Activated naive CD4-positive, alpha-beta T cell treated with anti-CD3 and anti-CD28 coated beads for 36 hours (primary cell): ENCODE data around the gene GBP1. TPM values are rescaled to one million over a fixed set of nuclear protein-coding genes. Genes with fewer than 3 reads are reported as not detected.
"Not testable (repeated sequence)": the region's sequence is repeated elsewhere in the genome, so short reads cannot be mapped to it uniquely, and the experiment has no call there.

ENCODE experiments used
- CTCF ChIA-PET: fragments of 350-600 bp; sonication (Branson Sonifier 250); formaldehyde crosslinking; loops from one replicate; lab custom pipeline; 2021; ENCODE audit warnings: antibody characterized with exemption; lab: Charles Lee
- DNase-seq: peaks from one replicate; pipeline ENCODE4 v3.0.0-alpha.2; 2020
- H3K27ac Mint-ChIP-seq: one replicate; pipeline ENCODE4 v1.8.0; 2021; ENCODE audit warnings: mild to moderate bottlenecking, mixed read lengths
- H3K27me3 Mint-ChIP-seq: one replicate; pipeline ENCODE4 v1.8.0; 2021; ENCODE audit warnings: low read depth, mixed read lengths
- H3K36me3 Mint-ChIP-seq: one replicate; pipeline ENCODE4 v1.8.0; 2021; ENCODE audit warnings: low read depth, mixed read lengths
- H3K4me1 Mint-ChIP-seq: one replicate; pipeline ENCODE4 v1.8.0; 2021; ENCODE audit warnings: low read depth, mixed read lengths
- H3K4me3 Mint-ChIP-seq: one replicate; pipeline ENCODE4 v1.8.0; 2021; ENCODE audit warnings: mild to moderate bottlenecking, moderate library complexity, mixed read lengths
- H3K9me3 Mint-ChIP-seq: one replicate; pipeline ENCODE4 v1.8.0; 2021; ENCODE audit warnings: mixed read lengths
- intact Hi-C: fragments of 100-400 bp; cut with micrococcal nuclease; formaldehyde crosslinking; loops from one replicate; pipeline ENCODE4 v1.15.1; 2023
- total RNA-seq, 2 experiments: library from RNA; stranded (reverse); gene quantifications; one replicate each; pipeline ENCODE4 v1.2.3, GENCODE V29; 2021

The GBP1 gene
- total RNA-seq, 2 experiments from 2014 or later = 48.2 to 52.8 TPM

DNA sequence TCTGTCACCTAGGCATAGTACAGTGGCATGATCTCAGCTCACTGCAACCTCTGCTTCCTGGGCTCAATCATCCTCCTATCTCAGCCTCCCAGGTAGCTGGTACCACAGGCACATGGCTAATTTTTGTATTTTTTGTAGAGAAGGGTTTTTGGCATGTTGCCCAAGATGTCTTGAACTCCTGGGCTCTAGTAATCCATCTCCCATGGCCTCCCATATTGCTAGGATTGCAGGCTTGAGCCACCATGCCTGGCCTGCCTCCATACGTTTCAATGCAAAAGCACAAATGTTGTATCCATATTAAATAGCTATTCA lies 24.7 kb downstream of the GBP1 start:
- Mint-ChIP-seq H3K9me3 (peaks cover 12% of the 10 kb centered on the region), H3K4me1 (peaks cover 33% of the 10 kb centered on the region), H3K36me3 (peaks cover 17% of the 10 kb centered on the region), H3K27me3 (peaks cover 11% of the 10 kb centered on the region), H3K27ac (no peak overlapping the region), H3K4me3 (no peak overlapping the region)
- DNase-seq = no peak
- CTCF ChIA-PET = interaction anchor here (1.4 to 2.1 kb wide), 2 partner anchors 18 to 41 kb away, joined by 3 to 7 read pairs; partner anchors contain the start of gene GBP3
- intact Hi-C loops = loop anchor here (2.0 kb wide), 4 partner anchors 37 to 563 kb away; no protein-coding TSS in a partner anchor

GRCh38 chr1:89037186-89037585 lies 27.8 kb downstream of the GBP1 start:
- H3K9me3 Mint-ChIP-seq = peaks cover 7% of the 10 kb centered on the region
- no peak overlapping the region for H3K4me3 Mint-ChIP-seq
- H3K27me3 Mint-ChIP-seq = peaks cover 17% of the 10 kb centered on the region
- intact Hi-C loops = no loop called here
- H3K4me1 Mint-ChIP-seq = peaks cover 48% of the 10 kb centered on the region
- no peak overlapping the region for H3K27ac Mint-ChIP-seq
- peaks cover 15% of the 10 kb centered on the region for H3K36me3 Mint-ChIP-seq
- CTCF ChIA-PET = no interaction called here
- no peak for DNase-seq

GRCh38 chr1:89035080-89035479 lies 29.9 kb downstream of the GBP1 start:
- Mint-ChIP-seq H3K9me3 (peaks cover 20% of the 10 kb centered on the region), H3K27ac (no peak overlapping the region), H3K27me3 (peaks cover 21% of the 10 kb centered on the region), H3K4me3 (no peak overlapping the region), H3K4me1 (peaks cover 42% of the 10 kb centered on the region), H3K36me3 (peaks cover 24% of the 10 kb centered on the region)
- CTCF ChIA-PET = interaction anchor here (0.7 kb wide), 1 partner anchor 13 kb away, joined by 3 read pairs; the partner anchor contains the start of gene GBP3
- no peak for DNase-seq
- intact Hi-C loops = no loop called here

DNA sequence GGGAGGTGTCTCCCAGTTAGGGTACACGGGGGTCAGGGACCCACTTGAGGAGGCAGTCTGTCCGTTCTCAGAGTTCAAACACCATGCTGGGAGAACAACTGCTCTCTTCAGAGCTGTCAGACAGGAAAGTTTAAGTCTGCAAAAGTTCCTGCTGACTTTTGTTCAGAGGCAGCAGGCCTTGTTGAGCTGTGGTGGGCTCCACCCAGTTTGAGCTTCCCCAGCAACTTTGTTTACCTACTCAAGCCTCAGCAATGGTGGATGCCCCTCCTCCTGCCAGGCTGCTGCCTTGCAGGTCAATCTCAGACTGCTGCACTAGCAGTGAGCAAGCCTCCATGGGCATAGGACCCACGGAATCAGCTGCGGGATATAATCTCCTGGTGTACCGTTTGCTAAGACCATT lies 31.0 kb downstream of the GBP1 start:
- peaks cover 44% of the 10 kb centered on the region for H3K4me1 Mint-ChIP-seq
- H3K27me3 Mint-ChIP-seq = peaks cover 20% of the 10 kb centered on the region
- CTCF ChIA-PET, H3K4me3 Mint-ChIP-seq, H3K27ac Mint-ChIP-seq, DNase-seq, intact Hi-C loops: not testable (repeated sequence)
- H3K36me3 Mint-ChIP-seq = peaks cover 26% of the 10 kb centered on the region
- peaks cover 23% of the 10 kb centered on the region for H3K9me3 Mint-ChIP-seq

DNA sequence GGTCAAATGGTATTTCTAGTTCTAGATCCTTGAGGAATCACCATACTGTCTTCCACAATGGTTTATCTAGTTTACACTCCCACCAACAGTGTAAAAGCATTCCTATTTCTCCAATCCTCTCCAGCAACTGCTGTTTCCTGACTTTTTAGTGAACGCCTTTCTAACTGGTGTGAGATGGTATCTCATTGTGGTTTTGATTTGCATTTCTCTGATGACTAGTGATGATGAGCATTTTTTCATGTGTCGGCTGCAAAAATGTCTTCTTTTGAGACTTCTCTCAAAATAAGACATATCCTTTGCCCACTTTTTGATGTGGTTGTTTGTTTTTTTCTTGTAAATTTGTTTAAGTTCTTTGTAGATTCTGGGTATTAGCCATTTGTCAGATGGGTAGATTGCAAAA lies 36.0 kb downstream of the GBP1 start:
- intact Hi-C loops = loop anchor here (1.0 kb wide), 1 partner anchor 9 kb away; no protein-coding TSS in a partner anchor

GRCh38 chr1:89025928-89026327 lies 39.1 kb downstream of the GBP1 start:
- peaks cover 12% of the 10 kb centered on the region for H3K36me3 Mint-ChIP-seq
- no peak overlapping the region for H3K4me3 Mint-ChIP-seq
- CTCF ChIA-PET = no interaction called here
- peaks cover 48% of the 10 kb centered on the region for H3K4me1 Mint-ChIP-seq
- peaks cover 22% of the 10 kb centered on the region for H3K9me3 Mint-ChIP-seq
- peak; percentile 41 for DNase-seq
- H3K27me3 Mint-ChIP-seq = peaks cover 8% of the 10 kb centered on the region
- H3K27ac Mint-ChIP-seq = no peak overlapping the region
- intact Hi-C loops = no loop called here

More for the DNA sequence above, 36.0 kb downstream of the GBP1 start:
- H3K36me3 Mint-ChIP-seq = peaks cover 24% of the 10 kb centered on the region
- H3K9me3 Mint-ChIP-seq = peaks cover 30% of the 10 kb centered on the region
- H3K27ac Mint-ChIP-seq, H3K4me3 Mint-ChIP-seq, CTCF ChIA-PET, DNase-seq: not testable (repeated sequence)
- peaks cover 41% of the 10 kb centered on the region for H3K4me1 Mint-ChIP-seq
- peaks cover 17% of the 10 kb centered on the region for H3K27me3 Mint-ChIP-seq

DNA sequence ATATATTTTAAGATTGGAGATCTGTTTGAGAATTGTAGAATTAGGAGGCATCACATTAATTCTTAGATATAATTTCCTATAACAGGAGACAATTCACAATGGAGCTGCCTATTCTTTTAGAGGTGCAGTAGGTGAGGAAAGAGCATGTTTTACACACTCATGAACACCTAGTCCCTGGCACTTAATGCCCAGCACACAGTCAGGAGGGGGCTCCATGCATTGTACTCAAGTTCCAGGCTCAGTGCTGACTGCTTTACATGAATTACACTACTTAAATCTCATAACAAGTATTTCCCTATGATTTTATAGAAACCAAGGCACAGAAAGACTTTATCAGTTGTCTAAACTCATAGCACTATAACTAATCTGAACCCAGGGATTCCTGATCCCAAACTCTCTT lies 42.0 kb downstream of the GBP1 start:
- CTCF ChIA-PET = interaction anchor here (0.9 to 2.4 kb wide), 9 partner anchors 12 to 434 kb away, joined by 3 to 11 read pairs (median 7); partner anchors contain the start of gene GBP5
- peaks cover 11% of the 10 kb centered on the region for H3K9me3 Mint-ChIP-seq
- peak overlapping the region; percentile 73 for H3K4me3 Mint-ChIP-seq
- peak overlapping the region; percentile 72 for H3K27ac Mint-ChIP-seq
- H3K4me1 Mint-ChIP-seq = peaks cover 48% of the 10 kb centered on the region
- intact Hi-C loops = no loop called here
- H3K36me3 Mint-ChIP-seq = peaks cover 13% of the 10 kb centered on the region
- H3K27me3 Mint-ChIP-seq = peaks cover 3% of the 10 kb centered on the region
- no peak for DNase-seq

DNA sequence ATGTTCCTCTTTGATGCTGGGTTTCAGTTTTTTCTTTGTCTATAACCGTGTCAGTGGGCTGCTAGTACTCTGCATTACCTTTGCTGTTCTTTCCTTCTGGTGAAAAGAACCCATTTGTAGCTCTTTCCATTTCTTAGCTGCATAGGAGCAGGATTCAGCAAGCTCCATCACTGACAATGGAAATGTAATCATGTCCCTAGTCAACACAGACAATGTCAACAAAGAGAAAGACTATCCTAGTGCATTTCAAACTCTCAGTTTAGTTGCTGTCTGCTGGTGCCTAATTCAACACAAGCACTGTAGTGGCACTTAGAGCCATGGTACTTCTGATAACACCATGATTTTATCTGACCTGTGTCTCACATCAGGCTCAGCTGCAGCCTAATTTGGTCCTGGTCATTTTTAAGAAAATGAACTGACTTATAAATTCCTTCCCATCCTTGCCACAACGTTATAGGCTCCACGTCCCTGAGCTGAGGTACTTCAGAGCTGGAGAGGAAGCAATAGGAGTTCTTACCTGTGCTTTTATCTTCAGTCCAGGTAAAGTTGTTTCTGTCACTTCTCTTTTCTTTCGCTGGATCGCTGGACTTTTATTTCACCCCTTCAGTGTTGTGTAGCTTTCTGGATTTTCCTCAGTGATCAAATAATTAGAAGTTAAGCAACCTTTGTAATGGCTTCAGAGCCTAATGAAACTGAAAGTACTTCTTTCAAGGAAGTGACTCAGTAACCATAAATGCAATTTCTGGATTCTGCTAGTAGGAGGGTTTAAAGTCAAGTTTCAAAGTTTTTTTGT lies 42.6 kb downstream of the GBP1 start, which contains the start of gene GBP3:
Gene GBP3 (minus strand): TSS at position 700 of the 793 bp plus-strand sequence. CDS start 2,145 bp downstream, outside the sequence.
- no peak for DNase-seq
- intact Hi-C loops = loop anchor here (1.0 kb wide), 7 partner anchors 19 to 429 kb away; partner anchors contain the start of genes GBP1 and GBP2
- H3K27me3 Mint-ChIP-seq = no peaks in the 10 kb centered on the region
- H3K36me3 Mint-ChIP-seq = peaks cover 15% of the 10 kb centered on the region
- peaks cover 51% of the 10 kb centered on the region for H3K4me1 Mint-ChIP-seq
- H3K9me3 Mint-ChIP-seq = peaks cover 11% of the 10 kb centered on the region
- CTCF ChIA-PET = interaction anchor here (0.7 to 2.4 kb wide), 13 partner anchors 12 to 434 kb away, joined by 3 to 11 read pairs (median 5); partner anchors contain the start of gene GBP5
- peak within 1 kb of the TSS; percentile 72 for H3K27ac Mint-ChIP-seq
- peak within 1 kb of the TSS; percentile 73 for H3K4me3 Mint-ChIP-seq

DNA sequence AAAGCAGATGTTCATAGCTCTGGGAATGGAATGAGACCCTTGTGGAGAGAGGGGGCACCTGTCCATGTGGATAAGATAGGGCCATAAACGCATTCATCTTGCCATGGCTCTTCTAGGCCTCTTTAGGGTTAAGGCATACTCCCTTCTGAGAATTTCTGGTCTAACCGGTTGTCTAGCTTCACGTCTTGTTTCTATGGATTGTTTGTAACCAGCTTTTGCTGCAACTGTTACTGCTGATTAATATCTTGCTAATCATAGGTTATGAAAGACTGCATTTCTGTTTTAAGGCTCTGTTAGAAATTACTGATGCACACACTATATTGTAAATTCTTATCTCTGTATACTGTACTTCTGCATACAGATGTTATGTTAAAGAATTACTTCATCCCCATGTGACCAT lies 46.7 kb downstream of the GBP1 start:
- H3K27me3 Mint-ChIP-seq, intact Hi-C loops, H3K9me3 Mint-ChIP-seq, DNase-seq, H3K4me3 Mint-ChIP-seq, H3K27ac Mint-ChIP-seq: not testable (repeated sequence)
- Mint-ChIP-seq H3K4me1 (peaks cover 56% of the 10 kb centered on the region), H3K36me3 (peaks cover 35% of the 10 kb centered on the region)
- CTCF ChIA-PET = interaction anchor here (0.6 kb wide), 1 partner anchor 234 kb away, joined by 4 read pairs; no protein-coding TSS in a partner anchor

GRCh38 chr1:89008511-89008910 lies 56.5 kb downstream of the GBP1 start:
- no peaks in the 10 kb centered on the region for H3K27me3 Mint-ChIP-seq
- CTCF ChIA-PET = interaction anchor here (1.7 kb wide), 1 partner anchor 350 kb away, joined by 4 read pairs; no protein-coding TSS in a partner anchor
- H3K27ac Mint-ChIP-seq = no peak overlapping the region
- H3K9me3 Mint-ChIP-seq = peaks cover 5% of the 10 kb centered on the region
- H3K4me3 Mint-ChIP-seq = no peak overlapping the region
- peaks cover 6% of the 10 kb centered on the region for H3K4me1 Mint-ChIP-seq
- intact Hi-C loops = no loop called here
- DNase-seq = no peak
- peaks cover 45% of the 10 kb centered on the region for H3K36me3 Mint-ChIP-seq

DNA sequence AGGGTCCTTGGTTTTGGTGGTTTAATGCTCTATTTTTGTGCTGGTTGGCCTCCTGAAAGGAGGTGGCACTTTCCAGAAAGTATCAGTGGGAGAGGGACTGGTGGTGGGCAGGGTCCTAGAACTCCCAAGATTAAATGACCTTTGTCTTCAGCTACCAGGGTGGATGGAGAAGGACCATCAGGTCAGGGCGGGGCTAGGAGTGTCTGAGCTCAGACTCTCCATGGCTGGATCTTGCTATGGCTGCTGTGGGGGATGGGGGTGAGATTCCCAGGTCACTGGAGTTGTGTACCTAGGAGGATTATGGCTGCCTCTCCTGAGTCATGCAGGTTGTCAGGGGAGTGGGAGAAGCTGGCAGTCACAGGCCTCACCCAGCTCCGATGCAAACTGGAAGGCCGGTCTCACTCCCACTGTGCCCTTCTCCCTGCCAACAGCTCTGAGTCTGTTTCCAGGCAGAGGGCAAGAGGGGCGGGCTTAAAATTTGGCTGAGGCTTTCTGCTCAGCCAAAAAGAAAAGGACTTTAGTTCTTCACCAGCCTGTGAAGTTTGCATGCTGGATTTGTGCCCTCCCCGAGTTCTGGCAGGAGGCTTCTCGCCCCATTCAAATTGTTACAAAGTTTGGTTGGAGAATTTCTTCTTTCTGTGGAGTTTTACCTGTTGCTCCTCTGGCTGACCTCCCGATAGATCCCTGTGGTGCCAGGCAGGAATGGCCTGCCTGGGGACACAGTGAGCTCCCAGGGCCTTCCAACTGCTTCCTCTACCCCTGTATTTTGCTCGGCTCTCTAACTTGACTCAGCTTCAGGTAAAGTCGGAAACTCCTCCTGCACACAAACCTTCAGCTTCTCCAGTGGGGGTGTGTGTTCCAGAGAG lies 59.5 kb downstream of the GBP1 start:
- peaks cover 5% of the 10 kb centered on the region for H3K9me3 Mint-ChIP-seq
- intact Hi-C loops = no loop called here
- H3K27ac Mint-ChIP-seq = no peak overlapping the region
- no peak overlapping the region for H3K4me3 Mint-ChIP-seq
- peaks cover 41% of the 10 kb centered on the region for H3K36me3 Mint-ChIP-seq
- no peaks in the 10 kb centered on the region for H3K27me3 Mint-ChIP-seq
- CTCF ChIA-PET = interaction anchor here (0.6 to 1.7 kb wide), 2 partner anchors 11 to 278 kb away, joined by 3 read pairs; no protein-coding TSS in a partner anchor
- H3K4me1 Mint-ChIP-seq = peaks cover 29% of the 10 kb centered on the region
- DNase-seq = no peak
